OCI-LY3 (cell line): ENCODE results near the gene FSHB.

Experiments
- H2AFZ ChIP-seq: fragments of 200-600, 300-600 bp; shearing (Covaris generic); 2 replicates; pipeline ENCODE4 v1.6.0; 2014; ENCODE audit warnings: antibody characterized with exemption, low read depth, low read length
- H3K27ac ChIP-seq: fragments of 200-600, 300-600 bp; sonication (generic); 2 replicates; pipeline ENCODE4 v1.5.1; 2014; ENCODE audit warnings: mild to moderate bottlenecking, low read length, moderate library complexity, mixed read lengths
- H3K27me3 ChIP-seq: fragments of 200-600, 300-600 bp; sonication (generic); 2 replicates; pipeline ENCODE4 v1.6.1; 2014; ENCODE audit warnings: low read depth, low read length, mixed read lengths
- H3K36me3 ChIP-seq: fragments of 200-600, 300-600 bp; sonication (generic); replicated peaks from 2 replicates; pipeline ENCODE3; 2014; ENCODE audit warnings: low read depth, low read length, mixed read lengths
- H3K4me1 ChIP-seq: fragments of 300-600, 200-600 bp; sonication (generic); 2 replicates; pipeline ENCODE4 v1.6.1; 2014; ENCODE audit warnings: low read length, mixed read lengths
- H3K4me2 ChIP-seq: fragments of 200-600, 300-600 bp; sonication (generic); 2 replicates; pipeline ENCODE4 v1.6.1; 2014; ENCODE audit warnings: low read length, mixed read lengths
- H3K4me3 ChIP-seq: fragments of 300-600, 200-600 bp; sonication (generic); 2 replicates; pipeline ENCODE4 v1.5.1; 2014; ENCODE audit warnings: antibody characterized with exemption, mild to moderate bottlenecking, low read length, moderate library complexity
- H3K79me2 ChIP-seq: fragments of 300-600, 200-600 bp; shearing (Covaris generic); 2 replicates; pipeline ENCODE4 v1.6.1; 2014; ENCODE audit warnings: mild to moderate bottlenecking, low read length, mixed read lengths
- H3K9ac ChIP-seq: fragments of 300-600, 200-600 bp; shearing (Covaris generic); 2 replicates; pipeline ENCODE4 v1.6.0; 2014; ENCODE audit warnings: mild to moderate bottlenecking, low read length, moderate library complexity
- H3K9me3 ChIP-seq: fragments of 200-600, 300-600 bp; shearing (Covaris generic); 2 replicates; pipeline ENCODE4 v1.6.1; 2014; ENCODE audit warnings: low read length, mixed read lengths; ENCODE audit not compliant: insufficient read depth
- H4K20me1 ChIP-seq: fragments of 200-600, 300-600 bp; sonication (generic); 2 replicates; pipeline ENCODE4 v1.6.1; 2016; ENCODE audit warnings: low read length, mixed read lengths; ENCODE audit not compliant: insufficient read depth
- CTCF ChIP-seq: fragments of 200-600, 300-600 bp; sonication (generic); IDR thresholded peaks from 2 replicates; pipeline ENCODE4 v1.5.1; 2014; ENCODE audit warnings: antibody characterized with exemption, low read length, low read depth
- EZH2phosphoT487 ChIP-seq: fragments of 200-600 bp; shearing (Covaris generic); IDR thresholded peaks from 2 replicates; pipeline ENCODE4 v1.6.1; 2018; ENCODE audit warnings: antibody characterized with exemption, mixed run types, low read depth

Gene FSHB

GRCh38 chr11:30254307-30255298, 23.8 kb downstream of the FSHB start:
- Histone ChIP-seq H3K9ac (no peak overlapping the region), H2AFZ (no peak overlapping the region), H3K4me1 (no peaks in the 10 kb centered on the region), H3K9me3 (no peaks in the 10 kb centered on the region), H3K79me2 (no peaks in the 10 kb centered on the region), H3K36me3 (no peaks in the 10 kb centered on the region), H3K27me3 (no peaks in the 10 kb centered on the region), H3K27ac (no peak overlapping the region), H4K20me1 (no peaks in the 10 kb centered on the region), H3K4me2 (no peak overlapping the region), H3K4me3 (no peak overlapping the region)
- TF ChIP-seq CTCF: no peak
- no peak for TF ChIP-seq EZH2phosphoT487

GRCh38 chr11:30255637-30256036, 24.8 kb downstream of the FSHB start:
- H3K9ac ChIP-seq: no peak overlapping the region
- H3K9me3 ChIP-seq: no peaks in the 10 kb centered on the region
- H3K4me1 ChIP-seq: no peaks in the 10 kb centered on the region
- no peaks in the 10 kb centered on the region for H4K20me1 ChIP-seq
- peak overlapping the region; percentile 34; the same call in 1 of the 2 replicates for H3K4me2 ChIP-seq
- H3K4me3 ChIP-seq: peak overlapping the region; percentile 31
- H3K27me3 ChIP-seq: no peaks in the 10 kb centered on the region
- TF ChIP-seq EZH2phosphoT487 (no peak), CTCF (no peak)
- H3K27ac ChIP-seq: no peak overlapping the region
- no peaks in the 10 kb centered on the region for H3K36me3 ChIP-seq
- H3K79me2 ChIP-seq: no peaks in the 10 kb centered on the region
- H2AFZ ChIP-seq: peak overlapping the region; percentile 54

GRCh38 chr11:30257058-30257457, 26.2 kb downstream of the FSHB start:
- H3K36me3 ChIP-seq: no peaks in the 10 kb centered on the region
- 0 out of 2 replicates have a peak overlapping the region, but pooled peaks have one; percentile 33 for H2AFZ ChIP-seq
- TF ChIP-seq EZH2phosphoT487: no peak
- no peak for TF ChIP-seq CTCF
- H3K27ac ChIP-seq: no peak overlapping the region
- no peak overlapping the region for H3K9ac ChIP-seq
- no peaks in the 10 kb centered on the region for H3K79me2 ChIP-seq
- no peaks in the 10 kb centered on the region for H4K20me1 ChIP-seq
- no peak overlapping the region for H3K4me2 ChIP-seq
- no peaks in the 10 kb centered on the region for H3K4me1 ChIP-seq
- no peaks in the 10 kb centered on the region for H3K9me3 ChIP-seq
- H3K27me3 ChIP-seq: no peaks in the 10 kb centered on the region
- H3K4me3 ChIP-seq: no peak overlapping the region

- H3K9ac ChIP-seq: no peak overlapping the region
- no peaks in the 10 kb centered on the region for H4K20me1 ChIP-seq
- no peaks in the 10 kb centered on the region for H3K79me2 ChIP-seq
- H3K9me3 ChIP-seq: no peaks in the 10 kb centered on the region
- H2AFZ ChIP-seq: no peak overlapping the region
- TF ChIP-seq CTCF (no peak), EZH2phosphoT487 (no peak)
- H3K4me1 ChIP-seq: no peaks in the 10 kb centered on the region
- H3K27ac ChIP-seq: no peak overlapping the region
- no peaks in the 10 kb centered on the region for H3K27me3 ChIP-seq
- no peaks in the 10 kb centered on the region for H3K36me3 ChIP-seq
- H3K4me2 ChIP-seq: no peak overlapping the region
- H3K4me3 ChIP-seq: no peak overlapping the region
Measured at GRCh38 chr11:30258679-30259078, 27.9 kb downstream of the FSHB start.
